Kidney (tissue), 14 donors: ENCODE results near the gene FBXL19. TPM values are rescaled to one million over a fixed set of nuclear protein-coding genes. Genes with fewer than 3 reads are reported as not detected.

Source experiments
- DNase-seq, 5 donors: peaks; one replicate each; pipeline ENCODE4 v3.0.0-alpha.2; 2013 to 2020
- FAIRE-seq: peaks from 2 replicates; lab custom pipeline; 2012; peaks lifted over from hg19 to GRCh38; lab: Jason Lieb, UNC
- H3K27ac ChIP-seq, 2 donors: one replicate each; pipeline ENCODE4 v1.7.0; 2013; ENCODE audit warnings: low read depth in 2 of 2, low read length in 2 of 2, inconsistent platforms in 1 of 2
- H3K27me3 ChIP-seq: one replicate; pipeline ENCODE4 v1.7.1; 2013; ENCODE audit warnings: low read length, inconsistent platforms; ENCODE audit not compliant: control insufficient read depth, insufficient read depth
- H3K36me3 ChIP-seq, 3 donors: one replicate each; pipeline versions ENCODE4 v1.7.0 to v1.7.1; 2013; ENCODE audit warnings: low read length in 3 of 3, control low read depth in 1 of 3, inconsistent platforms in 1 of 3; ENCODE audit not compliant: insufficient read depth in 3 of 3, control insufficient read depth in 2 of 3
- H3K4me1 ChIP-seq, 3 donors: one replicate each; pipeline versions ENCODE4 v1.7.0 to v1.7.1; 2013; ENCODE audit warnings: low read length in 3 of 3, inconsistent platforms in 1 of 3, low read depth in 1 of 3; ENCODE audit not compliant: control insufficient read depth in 2 of 3, insufficient read depth in 2 of 3
- H3K4me3 ChIP-seq, 3 donors: one replicate each; pipeline versions ENCODE4 v1.7.0 to v1.8.1; 2013; ENCODE audit warnings: low read length in 3 of 3, control low read depth in 1 of 3, inconsistent platforms in 1 of 3
- H3K9ac ChIP-seq, 3 donors: one replicate each; pipeline versions ENCODE4 v1.7.0 to v1.7.1; 2013; ENCODE audit warnings: low read length in 3 of 3, control low read depth in 1 of 3, inconsistent platforms in 1 of 3
- H3K9me3 ChIP-seq, 3 donors: one replicate each; pipeline versions ENCODE4 v1.7.0 to v1.7.1; 2013; ENCODE audit warnings: low read length in 3 of 3, control low read depth in 1 of 3, inconsistent platforms in 1 of 3; ENCODE audit not compliant: control insufficient read depth in 2 of 3, insufficient read depth in 1 of 3
- intact Hi-C: fragments of 100-400 bp; cut with DNase I; formaldehyde crosslinking; loops from one replicate; pipeline ENCODE4 v1.11.1; 2022
- polyA plus RNA-seq: library from polyadenylated mRNA; stranded (reverse); fragments of 350-450 nt; fragmentation: Illumina TruSeq; extraction: RNeasy Lipid Tissue Mini Kit (QIAGEN cat#74804); gene quantifications from one replicate; pipeline ENCODE4 v1.2.3, GENCODE V29; 2014; ENCODE audit warnings: low read depth, low replicate concordance; ENCODE audit not compliant: insufficient read depth
- total RNA-seq: library from RNA; stranded (reverse); fragmentation: NEBNext Ultra II Directional; extraction: Animal tissue kit (Norgen Biotek cat#: 25700); gene quantifications from one replicate; pipeline ENCODE4 v1.2.1, GENCODE V29; 2021
- TF ChIP-seq, protein P1 (sequence below): IDR thresholded peaks from 3 replicates; pipeline ENCODE4 v1.5.1; 2012; ENCODE audit warnings: mild to moderate bottlenecking, moderate library complexity, borderline replicate concordance; ENCODE audit not compliant: insufficient read depth; ENCODE audit errors: extremely low read depth
- donor health status: control.
- donor health status: control.
- donor health status: control.
- donor health status: control.
- donor health status: control.
- donor health status: DM: yes; HTN: yes; CAD: no.
- donor health status: Normal renal cell carcinoma (clear cell type).

Gene FBXL19
- total and polyA plus RNA-seq, 2 donors from 2014 or later = 7.4 to 18.9 TPM

DNA sequence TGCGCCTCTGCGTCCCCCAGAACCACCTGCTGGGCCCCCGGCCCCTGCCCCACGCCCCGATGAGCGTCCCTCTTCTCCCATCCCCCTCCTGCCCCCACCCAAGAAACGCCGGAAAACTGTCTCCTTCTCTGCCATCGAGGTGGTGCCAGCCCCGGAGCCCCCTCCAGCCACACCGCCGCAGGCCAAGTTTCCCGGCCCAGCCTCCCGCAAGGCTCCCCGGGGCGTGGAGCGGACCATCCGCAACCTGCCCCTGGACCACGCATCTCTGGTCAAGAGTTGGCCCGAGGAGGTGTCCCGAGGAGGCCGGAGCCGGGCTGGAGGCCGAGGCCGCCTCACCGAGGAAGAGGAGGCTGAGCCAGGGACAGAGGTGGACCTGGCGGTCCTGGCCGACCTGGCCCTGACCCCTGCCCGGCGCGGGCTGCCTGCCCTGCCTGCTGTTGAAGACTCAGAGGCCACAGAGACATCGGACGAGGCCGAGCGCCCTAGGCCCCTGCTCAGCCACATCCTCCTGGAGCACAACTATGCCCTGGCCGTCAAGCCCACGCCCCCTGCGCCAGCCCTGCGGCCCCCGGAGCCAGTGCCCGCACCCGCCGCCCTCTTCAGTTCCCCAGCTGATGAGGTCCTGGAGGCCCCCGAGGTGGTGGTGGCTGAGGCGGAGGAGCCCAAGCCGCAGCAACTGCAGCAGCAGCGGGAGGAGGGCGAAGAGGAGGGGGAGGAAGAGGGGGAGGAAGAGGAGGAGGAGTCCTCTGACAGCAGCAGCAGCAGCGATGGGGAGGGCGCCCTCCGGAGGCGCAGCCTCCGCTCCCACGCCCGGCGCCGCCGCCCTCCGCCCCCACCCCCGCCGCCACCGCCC, 56.0 kb downstream of the FBXL19 start:
- no peak for FAIRE-seq
- no peak overlapping the region for H3K9ac ChIP-seq
- H3K9me3 ChIP-seq = no peaks in the 10 kb centered on the region
- no peak overlapping the region for H3K4me3 ChIP-seq
- H3K4me1 ChIP-seq = no peaks in the 10 kb centered on the region
- no peak for DNase-seq
- intact Hi-C loops = loop anchor here (10.0 kb wide), 1 partner anchor 465 kb away; the partner anchor contains the start of gene ZNF843
- TF ChIP-seq, protein P1, sequence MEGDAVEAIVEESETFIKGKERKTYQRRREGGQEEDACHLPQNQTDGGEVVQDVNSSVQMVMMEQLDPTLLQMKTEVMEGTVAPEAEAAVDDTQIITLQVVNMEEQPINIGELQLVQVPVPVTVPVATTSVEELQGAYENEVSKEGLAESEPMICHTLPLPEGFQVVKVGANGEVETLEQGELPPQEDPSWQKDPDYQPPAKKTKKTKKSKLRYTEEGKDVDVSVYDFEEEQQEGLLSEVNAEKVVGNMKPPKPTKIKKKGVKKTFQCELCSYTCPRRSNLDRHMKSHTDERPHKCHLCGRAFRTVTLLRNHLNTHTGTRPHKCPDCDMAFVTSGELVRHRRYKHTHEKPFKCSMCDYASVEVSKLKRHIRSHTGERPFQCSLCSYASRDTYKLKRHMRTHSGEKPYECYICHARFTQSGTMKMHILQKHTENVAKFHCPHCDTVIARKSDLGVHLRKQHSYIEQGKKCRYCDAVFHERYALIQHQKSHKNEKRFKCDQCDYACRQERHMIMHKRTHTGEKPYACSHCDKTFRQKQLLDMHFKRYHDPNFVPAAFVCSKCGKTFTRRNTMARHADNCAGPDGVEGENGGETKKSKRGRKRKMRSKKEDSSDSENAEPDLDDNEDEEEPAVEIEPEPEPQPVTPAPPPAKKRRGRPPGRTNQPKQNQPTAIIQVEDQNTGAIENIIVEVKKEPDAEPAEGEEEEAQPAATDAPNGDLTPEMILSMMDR = no peak
- no peaks in the 10 kb centered on the region for H3K27me3 ChIP-seq
- H3K36me3 ChIP-seq = peaks cover 0 to 29% (median 17%) of the 10 kb centered on the region in 3 donors
- no peak overlapping the region for H3K27ac ChIP-seq

DNA sequence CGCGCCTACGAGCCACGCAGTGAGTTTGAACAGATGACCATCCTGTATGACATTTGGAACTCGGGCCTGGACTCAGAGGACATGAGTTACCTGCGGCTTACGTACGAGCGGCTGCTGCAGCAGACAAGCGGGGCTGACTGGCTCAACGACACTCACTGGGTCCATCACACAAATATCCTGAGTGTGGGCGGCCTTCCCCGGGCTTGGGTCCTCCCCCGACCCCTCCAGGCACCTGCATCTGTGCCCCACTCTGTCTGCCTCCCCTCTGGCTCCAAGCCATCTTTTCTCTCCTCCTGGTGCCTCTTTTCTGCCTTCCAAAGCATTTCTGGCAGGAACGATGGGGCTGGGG, 56.6 kb downstream of the FBXL19 start:
- no peak overlapping the region for H3K9ac ChIP-seq
- H3K27ac ChIP-seq = no peak overlapping the region
- H3K9me3 ChIP-seq = no peaks in the 10 kb centered on the region
- FAIRE-seq (no peak), DNase-seq (no peak)
- intact Hi-C loops = loop anchor here (10.0 kb wide), 1 partner anchor 465 kb away; the partner anchor contains the start of gene ZNF843
- no peaks in the 10 kb centered on the region for H3K27me3 ChIP-seq
- TF ChIP-seq, protein P1 = no peak
- no peaks in the 10 kb centered on the region for H3K4me1 ChIP-seq
- no peak overlapping the region for H3K4me3 ChIP-seq
- H3K36me3 ChIP-seq = peaks cover 0 to 32% (median 16%) of the 10 kb centered on the region in 3 donors

DNA sequence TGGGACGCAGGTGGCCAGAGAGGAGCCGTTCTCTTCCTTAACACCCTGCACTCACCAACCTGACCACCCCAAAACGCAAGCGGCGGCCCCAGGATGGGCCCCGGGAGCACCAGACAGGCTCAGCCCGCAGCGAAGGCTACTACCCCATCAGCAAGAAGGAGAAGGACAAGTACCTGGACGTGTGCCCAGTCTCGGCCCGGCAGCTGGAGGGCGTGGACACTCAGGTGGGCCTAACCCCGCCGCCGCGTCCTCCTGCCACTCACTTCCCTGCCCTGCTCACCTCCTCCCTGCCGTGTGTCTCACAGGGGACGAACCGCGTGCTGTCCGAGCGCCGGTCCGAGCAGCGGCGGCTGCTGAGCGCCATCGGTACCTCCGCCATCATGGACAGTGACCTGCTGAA, 57.1 kb downstream of the FBXL19 start:
- Histone ChIP-seq H3K9me3 (no peaks in the 10 kb centered on the region), H3K36me3 (peaks cover 0 to 31% (median 16%) of the 10 kb centered on the region in 3 donors), H3K4me1 (peaks cover 0 to 3% (median 0%) of the 10 kb centered on the region in 3 donors), H3K27me3 (no peaks in the 10 kb centered on the region), H3K27ac (no peak overlapping the region), H3K9ac (no peak overlapping the region), H3K4me3 (no peak overlapping the region)
- intact Hi-C loops = loop anchor here (10.0 kb wide), 1 partner anchor 464 kb away; the partner anchor contains the start of gene ZNF843
- DNase-seq (no peak), FAIRE-seq (no peak)
- TF ChIP-seq, protein P1 = no peak
